T-cell (primary cell): ENCODE measurements around the gene MUC3A. TPM values are rescaled to one million over a fixed set of nuclear protein-coding genes. Genes with fewer than 3 reads are reported as not detected.
"Not testable (repeated sequence)": the region's sequence is repeated elsewhere in the genome, so short reads cannot be mapped to it uniquely, and the experiment has no call there.

Experiments
- ATAC-seq, 4 experiments: fragments of 200-7000 bp in 3 of 4; fragments of 150-1000 bp in 1 of 4; cut with Tn5 transposase; replicated peaks in 1 of 4; 1 replicate in 3 of 4; 2 replicates in 1 of 4; pipeline ENCODE4 v1.10.0; 2021; ENCODE audit warnings: moderate library complexity in 3 of 4, mild to moderate bottlenecking in 2 of 4, moderate number of reproducible peaks in 1 of 4
- CTCF ChIA-PET, 2 donors: fragments of 300-600 bp; sonication (Branson Sonifier 250); formaldehyde crosslinking; loops; one replicate each; lab custom pipeline; 2022; ENCODE audit warnings: antibody characterized with exemption in 2 of 2; lab: Charles Lee
- POLR2A ChIA-PET, 2 donors: fragments of 300-600 bp; sonication (Branson Sonifier 250); formaldehyde crosslinking; loops; one replicate each; lab custom pipeline; 2022; ENCODE audit warnings: antibody characterized with exemption in 2 of 2; lab: Charles Lee
- DNase-seq, 35 experiments: peaks; one replicate each; pipeline versions ENCODE4 v3.0.0 to v3.0.0-alpha.2; 2013 to 2023
- H3K27ac ChIP-seq: one replicate; pipeline ENCODE4 v1.5.1; 2013; ENCODE audit warnings: low read length
- H3K27me3 ChIP-seq, 2 experiments: replicated peaks in 1 of 2; 1 replicate in 1 of 2; 2 replicates in 1 of 2; pipeline versions ENCODE4 v1.6.1 to v1.7.0; 2013; ENCODE audit warnings: low read length in 1 of 2, mixed read lengths in 1 of 2; ENCODE audit not compliant: control insufficient read depth in 2 of 2, insufficient read depth in 2 of 2; ENCODE audit errors: extremely low read depth in 1 of 2
- H3K36me3 ChIP-seq, 2 donors: 1 replicate in 1 of 2; 2 replicates in 1 of 2; pipeline versions ENCODE4 v1.6.1 to v1.7.0; 2013; ENCODE audit warnings: low read length in 1 of 2; ENCODE audit not compliant: control insufficient read depth in 2 of 2, insufficient read depth in 1 of 2; ENCODE audit errors: extremely low read depth in 1 of 2
- H3K4me1 ChIP-seq, 2 experiments: 1 replicate in 1 of 2; 2 replicates in 1 of 2; pipeline versions ENCODE4 v1.6.1 to v1.7.0; 2013; ENCODE audit warnings: low read length in 2 of 2, mixed read lengths in 1 of 2; ENCODE audit not compliant: insufficient read depth in 2 of 2, control insufficient read depth in 1 of 2; ENCODE audit errors: extremely low read depth in 1 of 2
- H3K4me3 ChIP-seq, 2 donors: 1 replicate in 1 of 2; 2 replicates in 1 of 2; pipeline versions ENCODE4 v1.5.1 to v1.7.0; 2013; ENCODE audit warnings: mild to moderate bottlenecking in 2 of 2, low read length in 1 of 2, moderate library complexity in 1 of 2; ENCODE audit not compliant: control insufficient read depth in 1 of 2; ENCODE audit errors: extremely low read depth in 1 of 2
- H3K9me3 ChIP-seq: 2 replicates; pipeline ENCODE4 v1.7.0; 2013
- H3K27ac Mint-ChIP-seq, 2 donors: one replicate each; pipeline ENCODE4 v1.8.0; 2020 to 2021; ENCODE audit warnings: mild to moderate bottlenecking in 2 of 2, mixed read lengths in 2 of 2
- H3K27me3 Mint-ChIP-seq, 2 donors: one replicate each; pipeline ENCODE4 v1.8.0; 2021 to 2022; ENCODE audit warnings: mixed read lengths in 2 of 2
- H3K36me3 Mint-ChIP-seq: one replicate; pipeline ENCODE4 v1.8.0; 2021; ENCODE audit warnings: mixed read lengths
- H3K4me1 Mint-ChIP-seq, 3 donors: one replicate each; pipeline ENCODE4 v1.8.0; 2020 to 2022; ENCODE audit warnings: mixed read lengths in 3 of 3, mild to moderate bottlenecking in 1 of 3
- H3K4me3 Mint-ChIP-seq, 3 donors: one replicate each; pipeline ENCODE4 v1.8.0; 2020 to 2022; ENCODE audit warnings: mild to moderate bottlenecking in 3 of 3, mixed read lengths in 3 of 3, moderate library complexity in 3 of 3
- H3K9me3 Mint-ChIP-seq, 3 donors: one replicate each; pipeline ENCODE4 v1.8.0; 2020 to 2022; ENCODE audit warnings: mixed read lengths in 3 of 3
- WGBS: methylation state at CpG from one replicate; pipeline ENCODE4 v1.1.5; 2013; ENCODE audit warnings: missing lambda C conversion rate; ENCODE audit not compliant: insufficient coverage; 5-methylcytosine and 5-hydroxymethylcytosine counted together
- total RNA-seq, 35 experiments: library from RNA in 6 of 35; stranded (reverse) in 6 of 35; fragments of 120-200 nt in 1 of 35; gene quantifications; one replicate each; pipeline versions ENCODE4 v1.2.1 to v1.2.4 and lab custom pipeline; 2013 to 2026

Gene MUC3A
- total RNA-seq, 5 donors from 2014 or later (not counting 1 experiment from before 2014, with no cell fraction given) = 0.10 to 0.25 (median 0.18) TPM; not detected in 2

DNA sequence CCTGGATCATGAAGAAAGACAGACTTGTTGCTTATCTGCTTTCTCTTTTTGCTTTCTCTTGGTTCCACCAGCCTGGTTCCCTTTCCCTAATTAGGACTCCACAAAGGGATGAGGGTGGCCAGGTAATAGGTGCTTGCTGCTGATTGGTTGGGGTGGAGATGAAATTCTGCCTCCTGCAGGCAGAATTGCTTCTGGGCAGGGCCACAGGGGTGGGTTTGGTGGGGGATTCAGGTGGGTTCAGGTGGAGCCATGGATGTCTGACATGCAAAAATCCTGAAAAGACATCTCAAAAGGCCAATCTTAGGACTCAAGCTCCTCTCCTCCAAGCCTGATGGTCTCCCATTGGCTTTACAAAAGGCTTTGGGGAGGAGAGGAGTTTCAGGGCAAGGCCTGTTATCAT is 28.3 kb upstream of the MUC3A start:
- ChIA-PET CTCF (no interaction called here), POLR2A (no interaction called here)
- Mint-ChIP-seq H3K36me3 (no peaks in the 10 kb centered on the region), H3K4me3 (no peak overlapping the region), H3K9me3 (no peaks in the 10 kb centered on the region), H3K27me3 (peaks cover 8 to 27% of the 10 kb centered on the region in 2 donors), H3K27ac (no peak overlapping the region), H3K4me1 (no peaks in the 10 kb centered on the region)
- Histone ChIP-seq H3K27me3 (peaks cover 0 to 13% of the 10 kb centered on the region in 2 experiments), H3K9me3 (no peaks in the 10 kb centered on the region), H3K36me3 (no peaks in the 10 kb centered on the region), H3K27ac (no peak overlapping the region), H3K4me3 (no peak overlapping the region), H3K4me1 (no peaks in the 10 kb centered on the region)
- ATAC-seq (no peak), DNase-seq (no peak)

DNA sequence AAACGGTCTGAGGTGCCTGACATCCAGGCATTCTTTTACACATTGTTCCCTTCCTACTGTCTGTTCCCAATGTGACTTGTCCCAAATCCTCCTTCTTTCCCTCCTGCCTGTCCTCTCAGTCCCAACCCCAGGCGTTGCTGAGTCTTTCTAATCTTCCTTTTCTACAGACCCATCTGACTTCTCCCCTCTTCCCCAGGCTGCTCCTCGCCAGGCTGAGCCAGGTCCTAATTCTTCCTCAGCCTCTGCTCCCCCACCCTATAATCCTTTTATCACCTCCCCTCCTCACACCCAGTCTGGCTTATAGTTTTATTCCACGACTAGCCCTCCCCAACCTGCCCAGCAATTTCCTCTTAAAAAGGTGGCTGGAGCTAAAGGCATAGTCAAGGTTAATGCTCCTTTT is 25.7 kb upstream of the MUC3A start:
- H3K27me3 ChIP-seq, H3K4me3 Mint-ChIP-seq, H3K9me3 Mint-ChIP-seq, DNase-seq, POLR2A ChIA-PET, H3K36me3 ChIP-seq, H3K4me1 Mint-ChIP-seq, H3K27ac ChIP-seq, CTCF ChIA-PET, H3K27ac Mint-ChIP-seq, H3K36me3 Mint-ChIP-seq, H3K4me1 ChIP-seq, ATAC-seq, H3K9me3 ChIP-seq, H3K4me3 ChIP-seq: not testable (repeated sequence)
- H3K27me3 Mint-ChIP-seq = peaks cover 4 to 18% of the 10 kb centered on the region in 2 donors
- WGBS = 49% methylated on average over 3 of the region's 4 CpGs

DNA sequence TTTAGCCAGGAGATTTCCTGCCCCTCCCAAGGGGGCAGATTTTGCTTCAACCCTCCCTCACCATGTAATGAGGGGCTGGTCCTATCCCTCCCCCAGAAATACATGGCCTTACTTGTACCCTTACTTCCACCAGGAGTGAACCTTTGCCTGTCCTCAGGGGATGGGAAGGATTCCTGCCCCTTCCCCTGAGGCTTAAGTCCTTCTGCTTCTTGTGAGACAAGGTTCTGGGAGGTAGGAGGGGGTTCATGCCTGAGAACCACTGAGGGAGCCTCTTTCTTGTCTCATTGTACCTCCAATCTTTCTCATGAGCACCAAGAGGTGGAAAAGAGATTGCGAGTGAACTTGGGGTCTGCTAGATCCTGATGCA is 19.5 kb upstream of the MUC3A start:
- Histone ChIP-seq H3K36me3 (no peaks in the 10 kb centered on the region), H3K27ac (no peak overlapping the region), H3K27me3 (peaks cover 0 to 23% of the 10 kb centered on the region in 2 experiments), H3K4me1 (no peaks in the 10 kb centered on the region), H3K4me3 (no peak overlapping the region), H3K9me3 (no peaks in the 10 kb centered on the region)
- Mint-ChIP-seq H3K27me3 (peaks cover 9 to 22% of the 10 kb centered on the region in 2 donors), H3K27ac (no peak overlapping the region), H3K4me3 (no peak overlapping the region), H3K36me3 (peaks cover 4% of the 10 kb centered on the region), H3K4me1 (no peaks in the 10 kb centered on the region), H3K9me3 (peaks cover 0 to 10% (median 5%) of the 10 kb centered on the region in 3 donors)
- POLR2A ChIA-PET = no interaction called here
- CTCF ChIA-PET = no interaction called here
- WGBS = 100% methylated on average over 1 of the region's 1 CpG
- ATAC-seq (no peak), DNase-seq (no peak)

DNA sequence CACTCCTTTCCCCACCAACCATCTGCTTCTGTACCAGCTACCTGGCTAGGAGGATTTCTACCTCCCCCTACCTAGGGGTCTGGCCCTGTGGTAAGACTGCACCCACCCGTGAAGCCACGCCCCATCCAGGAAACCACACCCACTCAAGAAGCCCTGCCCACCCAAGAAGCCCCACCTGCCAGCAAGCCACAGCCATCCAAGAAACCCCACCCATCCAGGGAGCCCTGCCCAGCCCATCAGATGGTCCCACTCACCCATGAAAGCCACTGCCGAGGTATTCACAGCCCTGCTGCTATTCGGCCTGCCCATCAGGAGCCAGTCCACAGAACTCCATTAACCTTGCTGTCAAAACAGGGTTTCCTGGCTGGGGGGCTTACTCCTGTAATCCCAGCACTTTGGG is 15.6 kb upstream of the MUC3A start:
- no peak for ATAC-seq
- CTCF ChIA-PET = no interaction called here
- H3K36me3 ChIP-seq = no peaks in the 10 kb centered on the region

DNA sequence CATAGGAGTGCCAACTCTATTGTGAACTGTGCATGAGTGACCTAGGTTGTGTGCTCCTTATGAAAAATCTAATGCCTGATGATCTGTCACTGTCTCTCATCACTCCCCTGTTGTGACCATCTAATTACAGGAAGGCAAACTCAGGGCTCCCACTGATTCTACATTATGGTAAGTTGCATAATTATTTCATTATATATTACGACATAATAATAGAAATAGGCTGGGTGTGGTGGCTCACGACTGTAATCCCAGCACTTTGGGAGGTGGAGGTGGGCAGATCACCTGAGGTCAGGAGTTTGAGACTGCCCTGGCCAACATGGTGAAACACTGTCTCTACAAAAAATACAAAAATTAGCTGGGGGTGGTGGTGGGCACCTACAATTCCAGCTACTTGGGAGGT is 14.0 kb upstream of the MUC3A start:
- Mint-ChIP-seq H3K27me3 (peaks cover 9 to 25% of the 10 kb centered on the region in 2 donors), H3K9me3 (peaks cover 2 to 16% (median 11%) of the 10 kb centered on the region in 3 donors)
- POLR2A ChIA-PET, ATAC-seq, H3K36me3 ChIP-seq, H3K9me3 ChIP-seq, H3K4me3 ChIP-seq, H3K4me3 Mint-ChIP-seq, H3K4me1 ChIP-seq, CTCF ChIA-PET, H3K27ac ChIP-seq, DNase-seq, H3K27ac Mint-ChIP-seq, H3K36me3 Mint-ChIP-seq, H3K4me1 Mint-ChIP-seq: not testable (repeated sequence)
- H3K27me3 ChIP-seq = peaks cover 0 to 30% of the 10 kb centered on the region in 2 experiments
- no CpG with 5 or more reads among the region's 2 CpGs for WGBS

More for the DNA sequence above, 15.6 kb upstream of the MUC3A start:
- peaks cover 0 to 27% of the 10 kb centered on the region in 2 experiments for H3K27me3 ChIP-seq
- no peaks in the 10 kb centered on the region for H3K4me1 Mint-ChIP-seq
- H3K9me3 Mint-ChIP-seq = peaks cover 0 to 10% (median 5%) of the 10 kb centered on the region in 3 donors
- H3K9me3 ChIP-seq = no peaks in the 10 kb centered on the region
- no peak overlapping the region for H3K4me3 ChIP-seq
- peaks cover 9 to 31% of the 10 kb centered on the region in 2 donors for H3K27me3 Mint-ChIP-seq
- H3K4me1 ChIP-seq = no peaks in the 10 kb centered on the region
- no peak overlapping the region for H3K27ac ChIP-seq
- peaks cover 4% of the 10 kb centered on the region for H3K36me3 Mint-ChIP-seq
- DNase-seq = no peak
- H3K4me3 Mint-ChIP-seq = no peak overlapping the region
- no peak overlapping the region for H3K27ac Mint-ChIP-seq
- WGBS = 56% methylated on average over 2 of the region's 4 CpGs
- POLR2A ChIA-PET = no interaction called here

DNA sequence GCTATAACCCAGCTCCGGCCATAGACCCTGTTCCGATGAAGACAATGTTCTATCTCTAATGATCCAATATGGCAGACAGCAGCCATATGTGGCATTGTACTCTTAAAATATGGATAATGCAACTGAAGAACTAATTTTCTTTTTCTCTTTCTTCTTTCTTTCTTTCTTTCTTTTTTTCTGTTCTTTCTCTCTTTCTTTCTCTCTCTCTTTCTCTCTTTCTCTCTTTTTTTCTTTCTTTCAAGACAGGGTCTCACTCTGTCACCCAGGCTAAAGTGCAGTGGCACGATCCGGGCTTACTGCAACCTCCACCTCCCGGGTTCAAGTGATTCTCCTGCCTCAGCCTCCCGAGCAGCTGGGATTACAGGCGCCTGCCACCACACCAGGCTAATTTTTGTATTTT is 13.2 kb upstream of the MUC3A start:
- H3K9me3 ChIP-seq, POLR2A ChIA-PET, H3K36me3 Mint-ChIP-seq, H3K4me3 Mint-ChIP-seq, CTCF ChIA-PET, H3K4me1 Mint-ChIP-seq, ATAC-seq, H3K27ac ChIP-seq, H3K27ac Mint-ChIP-seq, H3K4me1 ChIP-seq, H3K4me3 ChIP-seq, H3K36me3 ChIP-seq, DNase-seq: not testable (repeated sequence)
- Mint-ChIP-seq H3K27me3 (peaks cover 5 to 22% of the 10 kb centered on the region in 2 donors), H3K9me3 (peaks cover 3 to 17% (median 12%) of the 10 kb centered on the region in 3 donors)
- WGBS = 100% methylated on average over 2 of the region's 7 CpGs
- H3K27me3 ChIP-seq = peaks cover 0 to 27% of the 10 kb centered on the region in 2 experiments
